GM12878 (cell line): Measurements from ENCODE around the gene TRPM3. TPM values are rescaled to one million over a fixed set of nuclear protein-coding genes. Genes with fewer than 3 reads are reported as not detected.

ENCODE experiments used
- BCLAF1 ChIP-seq: fragments of 450-650 bp; IDR thresholded peaks from 2 replicates; pipeline ENCODE4 v1.6.1; 2017; ENCODE audit warnings: antibody characterized with exemption, mild to moderate bottlenecking, moderate library complexity
- FOS ChIP-seq: IDR thresholded peaks from 3 replicates; pipeline ENCODE4 v1.6.1; 2011; ENCODE audit warnings: borderline replicate concordance; ENCODE audit not compliant: insufficient read length; ENCODE audit errors: extremely low read depth
- MYB ChIP-seq: fragments of 150-350 bp; IDR thresholded peaks from 2 replicates; pipeline ENCODE4 v1.6.1; 2014; ENCODE audit warnings: mild to moderate bottlenecking, low read depth, low read length, borderline replicate concordance
- PAX8 ChIP-seq: fragments of 450-650 bp; IDR thresholded peaks from 2 replicates; pipeline ENCODE4 v1.6.1; 2017; ENCODE audit warnings: mild to moderate bottlenecking, moderate library complexity
- TARDBP ChIP-seq: IDR thresholded peaks from 2 replicates; pipeline ENCODE4 v1.6.1; 2016; ENCODE audit warnings: borderline replicate concordance
- ZBTB11 ChIP-seq: fragments of 450-650 bp; formaldehyde crosslinking; IDR thresholded peaks from 2 replicates; pipeline ENCODE4 v1.5.0; 2022; ENCODE audit warnings: mild to moderate bottlenecking, missing genetic modification characterization
- ZBTB33 ChIP-seq: fragments of 450-650 bp; IDR thresholded peaks from 2 replicates; pipeline ENCODE4 v1.6.1; 2017; ENCODE audit warnings: mild to moderate bottlenecking
- polyA plus RNA-seq, 11 experiments: library from polyadenylated mRNA; depleted of rRNA in 4 of 11; unstranded in 6 of 11; stranded (reverse) in 5 of 11; fragments of >200 nt; fragmentation: Nextera tagmentation in 4 of 11; fragmentation: Illumina TruSeq in 1 of 11; extraction: Ambion mirVana in 4 of 11; extraction: Trizol in 1 of 11; gene quantifications; 1 replicate in 1 of 11; 2 replicates in 10 of 11; pipeline versions ENCODE4 v1.2.1 to v1.2.3, GENCODE V29; 2011 to 2016; ENCODE audit warnings: inconsistent platforms in 2 of 11, missing spikeins in 2 of 11, low read depth in 1 of 11
- total RNA-seq, 4 experiments: library from RNA; depleted of rRNA in 3 of 4; stranded (reverse); fragments of >200 nt in 3 of 4; fragmentation: Illumina TruSeq in 1 of 4; extraction: Trizol in 1 of 4; gene quantifications; 2 replicates each; pipeline versions ENCODE4 v1.2.1 to v1.2.3, GENCODE V29; 2013 to 2021

Gene TRPM3
- total and polyA plus RNA-seq, 10 of the 15 experiments (the other 5 are each of a cell fraction or from before 2014, with no cell fraction given) = not detected

GRCh38 chr9:70571258-70571657 lies 550.2 kb downstream of the TRPM3 start (continued):
- TF ChIP-seq ZBTB33 (no peak), ZBTB11 (no peak), MYB (no peak), BCLAF1 (no peak), PAX8 (no peak), FOS (no peak), TARDBP (no peak)
